Pancreas (tissue), 10 donors: ENCODE measurements around the gene HBQ1. TPM values are rescaled to one million over a fixed set of nuclear protein-coding genes. Genes with fewer than 3 reads are reported as not detected.
"Not testable (repeated sequence)": the region's sequence is repeated elsewhere in the genome, so short reads cannot be mapped to it uniquely, and the experiment has no call there.

Source experiments
- ATAC-seq, 4 donors: fragments of 200-7000 bp; cut with Tn5 transposase; one replicate each; pipeline versions ENCODE4 v1.8.0 to v1.9.1; 2020; ENCODE audit warnings: mild to moderate bottlenecking in 4 of 4, moderate library complexity in 4 of 4
- DNase-seq, 6 donors: peaks; one replicate each; pipeline ENCODE4 v3.0.0-alpha.2; 2020
- FAIRE-seq: peaks from 2 replicates; lab custom pipeline; 2012; peaks lifted over from hg19 to GRCh38; lab: Jason Lieb, UNC
- H3K27ac ChIP-seq, 4 donors: fragments of 200-600 bp; sonication (generic); 1 replicate in 3 of 4; 2 replicates in 1 of 4; pipeline versions ENCODE4 v1.5.0 to v1.8.0; 2020
- H3K27me3 ChIP-seq, 4 donors: fragments of 200-600 bp; one replicate each; pipeline ENCODE4 v1.8.0; 2021
- H3K36me3 ChIP-seq, 3 donors: fragments of 200-600 bp; sonication (generic) in 1 of 3; one replicate each; pipeline versions ENCODE4 v1.5.0 to v1.8.0; 2020 to 2021
- H3K4me1 ChIP-seq, 3 donors: fragments of 200-600 bp; one replicate each; pipeline ENCODE4 v1.8.0; 2021
- H3K4me3 ChIP-seq, 4 donors: fragments of 200-600 bp; sonication (generic) in 2 of 4; one replicate each; pipeline versions ENCODE4 v1.5.0 to v1.8.0; 2020 to 2021
- H3K9me3 ChIP-seq, 4 donors: fragments of 200-600 bp; one replicate each; pipeline ENCODE4 v1.8.0; 2021
- CTCF ChIP-seq, 4 donors: fragments of 200-600 bp; sonication (generic) in 3 of 4; IDR thresholded peaks; one replicate each; pipeline versions ENCODE4 v1.5.0 to v1.8.0; 2021; ENCODE audit warnings: antibody characterized with exemption in 4 of 4
- WGBS, 2 donors: extraction: QIAGEN DNeasy Blood & Tissue Kit; methylation state at CpG; one replicate each; pipeline ENCODE4 v1.1.7; 2013; 5-methylcytosine and 5-hydroxymethylcytosine counted together
- intact Hi-C, 3 donors: fragments of 100-400 bp; cut with DNase I; formaldehyde crosslinking; loops; one replicate each; pipeline versions ENCODE4 v1.11.1 to v1.14.2; 2022
- polyA plus RNA-seq, 2 donors: library from polyadenylated mRNA; stranded (reverse); fragments of 200-250 nt; gene quantifications; one replicate each; pipeline ENCODE4 v1.2.3, GENCODE V29; 2013
- total RNA-seq, 6 donors: library from RNA; stranded (reverse); fragmentation: NEBNext Ultra II Directional in 4 of 6; extraction: Animal tissue kit (Norgen Biotek cat#: 25700) in 4 of 6; gene quantifications; one replicate each; pipeline versions ENCODE4 v1.2.1 to v1.2.4, GENCODE V29; 2021 to 2023
- donor health status: healthy with polysubstance abuse.
- donor health status: DM: no; HTN: no; CAD: no; lungs with moderate emphysema.
- donor health status: DM: no; HTN: no; CAD: no.
- donor health status: control.
- donor health status: control.
- donor health status: Bipolar disorder and iron deficiency.
- donor health status: DM: yes; HTN: yes; CAD: no.
- donor health status: DM: no; HTN: no; CAD: no.
- donor health status: DM: no; HTN: no; CAD: no.
- donor health status: DM: yes; HTN: yes; CAD: no.

Gene HBQ1
- total and polyA plus RNA-seq, 8 donors: 0.32 TPM; not detected in 7

- WGBS, 2 donors: 80 to 86% methylated on average over 13 of the region's 13 CpGs
- Histone ChIP-seq H3K9me3 (no peaks in the 10 kb centered on the region), H3K27me3 (peaks cover 0 to 23% (median 8%) of the 10 kb centered on the region in 4 donors), H3K27ac (no peak overlapping the region), H3K4me1 (peaks cover 0 to 14% (median 12%) of the 10 kb centered on the region in 3 donors), H3K4me3 (no peak overlapping the region), H3K36me3 (no peaks in the 10 kb centered on the region)
- DNase-seq: peak in 1 of 6 donors; percentile 38
- TF ChIP-seq CTCF (IDR thresholded peaks at IDR 0.05): no peak
- no peak for ATAC-seq
- no peak for FAIRE-seq
- intact Hi-C loops: no loop called here
Observed at GRCh38 chr16:162271-162991, 17.8 kb upstream of the HBQ1 start.

GRCh38 chr16:163139-163538 is 17.1 kb upstream of the HBQ1 start:
- Histone ChIP-seq H3K4me1 (peaks cover 0 to 14% (median 12%) of the 10 kb centered on the region in 3 donors), H3K27me3 (peaks cover 0 to 29% (median 9%) of the 10 kb centered on the region in 4 donors)
- DNase-seq: peak in 1 of 6 donors; percentile 39
- intact Hi-C loops, H3K9me3 ChIP-seq, FAIRE-seq, ATAC-seq, H3K4me3 ChIP-seq, H3K27ac ChIP-seq, H3K36me3 ChIP-seq: not testable (repeated sequence)
- WGBS, 2 donors: 81 to 90% methylated on average over 3 to 10 of the region's 10 CpGs

- H3K4me3 ChIP-seq, H3K27ac ChIP-seq, FAIRE-seq, H3K36me3 ChIP-seq, intact Hi-C loops, DNase-seq, H3K9me3 ChIP-seq: not testable (repeated sequence)
- peaks cover 0 to 14% (median 12%) of the 10 kb centered on the region in 3 donors for H3K4me1 ChIP-seq
- peak in 2 of 4 donors; percentile 25 to 47 for ATAC-seq
- peaks cover 0 to 32% (median 9%) of the 10 kb centered on the region in 4 donors for H3K27me3 ChIP-seq
- WGBS, 2 donors: 15% methylated on average over 2 of the region's 3 CpGs; no CpG with 5 or more reads in 1 of the 2 donors
Observed at GRCh38 chr16:163696-164095, 16.6 kb upstream of the HBQ1 start.

- H3K4me3 ChIP-seq, FAIRE-seq, H3K27ac ChIP-seq, H3K9me3 ChIP-seq, DNase-seq, H3K36me3 ChIP-seq, intact Hi-C loops: not testable (repeated sequence)
- 6% methylated on average over 33 of the region's 80 CpGs; no CpG with 5 or more reads in 1 of the 2 donors for WGBS, 2 donors
- peak in 2 of 4 donors; percentile 34 to 41 for ATAC-seq
- H3K27me3 ChIP-seq: peaks cover 0 to 35% (median 9%) of the 10 kb centered on the region in 4 donors
- peaks cover 0 to 14% (median 12%) of the 10 kb centered on the region in 3 donors for H3K4me1 ChIP-seq
Observed at GRCh38 chr16:164134-164823, 16.0 kb upstream of the HBQ1 start.

- H3K27ac ChIP-seq: no peak overlapping the region
- no peak for TF ChIP-seq CTCF (IDR thresholded peaks at IDR 0.05)
- intact Hi-C loops: no loop called here
- H3K4me3 ChIP-seq: peak overlapping the region in 1 of 4 donors; percentile 12
- no peaks in the 10 kb centered on the region for H3K36me3 ChIP-seq
- no peaks in the 10 kb centered on the region for H3K9me3 ChIP-seq
- no peak for FAIRE-seq
- peak in 2 of 4 donors; percentile 46 to 79 for ATAC-seq
- H3K4me1 ChIP-seq: peaks cover 0 to 14% (median 12%) of the 10 kb centered on the region in 3 donors
- peaks cover 0 to 35% (median 9%) of the 10 kb centered on the region in 4 donors for H3K27me3 ChIP-seq
- DNase-seq: peak in 1 of 6 donors; percentile 64
- 2% methylated on average over 27 to 51 of the region's 77 CpGs for WGBS, 2 donors
Observed at GRCh38 chr16:164827-165538, 15.3 kb upstream of the HBQ1 start.
